HG03521 (cell line): ENCODE measurements around the gene THAP12.

Source experiments
- ATAC-seq: cut with Tn5 transposase; IDR thresholded peaks from one replicate; pipeline ENCODE4 v1.9.1; 2021; ENCODE audit warnings: mild to moderate bottlenecking, moderate library complexity; ENCODE audit not compliant: unreplicated experiment

THAP12 gene

DNA sequence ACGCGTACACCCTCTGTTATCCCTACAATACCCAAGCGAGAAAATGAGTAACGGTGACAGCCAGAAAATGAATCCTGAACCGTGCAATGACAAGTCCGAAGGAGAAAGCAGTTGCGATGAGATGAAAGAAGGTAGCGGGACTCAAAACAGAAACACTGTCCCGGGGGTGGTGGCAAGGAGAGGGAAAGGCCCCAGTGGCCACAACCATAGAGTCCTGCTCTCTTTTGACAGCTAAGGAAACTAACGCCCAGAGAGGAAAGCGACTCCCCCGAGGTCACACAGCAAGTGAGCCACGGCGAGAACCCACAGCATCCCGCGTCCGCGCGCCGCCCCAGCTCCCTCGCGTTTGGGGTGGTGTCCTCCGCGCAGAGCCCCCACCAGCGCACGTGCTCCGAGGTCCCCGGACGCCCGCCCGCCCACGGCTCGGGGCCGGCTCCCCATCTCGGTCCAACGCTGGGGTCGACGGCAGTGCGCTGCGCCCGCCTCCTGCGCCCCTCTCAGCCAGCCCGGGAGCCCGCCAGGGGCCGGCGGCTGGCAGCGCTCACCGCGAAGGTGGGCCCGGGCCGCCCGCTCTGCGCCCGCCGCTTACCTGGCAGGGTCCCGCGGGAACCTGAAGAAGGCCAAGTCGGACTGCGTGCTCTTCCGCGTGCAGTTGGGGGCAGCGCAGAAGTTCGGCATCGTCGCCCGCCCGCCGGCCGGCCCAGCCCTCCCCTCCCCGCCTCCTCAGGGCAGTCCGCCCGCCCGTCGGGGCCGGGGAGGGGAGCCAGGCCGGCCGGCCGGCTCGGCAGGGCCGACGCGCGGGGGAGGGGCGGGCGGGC lies 564 bp downstream of the THAP12 start:
- ATAC-seq, result no peak

DNA sequence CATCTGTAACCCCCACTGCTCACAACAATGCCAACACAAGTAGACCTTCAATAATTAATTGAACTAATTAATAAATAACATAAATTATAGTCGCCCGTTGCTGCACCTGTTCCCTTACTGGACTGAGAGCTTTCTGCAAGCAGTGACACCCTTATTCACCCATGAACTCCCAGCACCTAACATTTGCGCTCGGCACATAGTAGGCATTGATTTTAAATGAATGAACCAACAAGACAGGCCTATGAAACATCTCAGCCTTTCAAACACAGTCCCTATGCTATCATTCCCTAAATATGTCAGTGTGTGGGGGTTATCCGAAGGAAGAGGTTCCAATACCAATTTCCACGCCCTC lies 1.1 kb downstream of the THAP12 start:
- ATAC-seq, result no peak

- no peak for ATAC-seq
Measured at GRCh38 chr11:76376746-76377558, 4.0 kb downstream of the THAP12 start.

- ATAC-seq, result no peak
Measured at GRCh38 chr11:76371170-76371569, 9.8 kb downstream of the THAP12 start.

GRCh38 chr11:76369406-76369805 lies 11.5 kb downstream of the THAP12 start:
- no peak for ATAC-seq

GRCh38 chr11:76368490-76368889 lies 12.4 kb downstream of the THAP12 start:
- no peak for ATAC-seq

- ATAC-seq, result no peak
Measured at GRCh38 chr11:76365038-76365679, 15.8 kb downstream of the THAP12 start.

GRCh38 chr11:76362716-76363115 lies 18.2 kb downstream of the THAP12 start:
- ATAC-seq, result no peak

DNA sequence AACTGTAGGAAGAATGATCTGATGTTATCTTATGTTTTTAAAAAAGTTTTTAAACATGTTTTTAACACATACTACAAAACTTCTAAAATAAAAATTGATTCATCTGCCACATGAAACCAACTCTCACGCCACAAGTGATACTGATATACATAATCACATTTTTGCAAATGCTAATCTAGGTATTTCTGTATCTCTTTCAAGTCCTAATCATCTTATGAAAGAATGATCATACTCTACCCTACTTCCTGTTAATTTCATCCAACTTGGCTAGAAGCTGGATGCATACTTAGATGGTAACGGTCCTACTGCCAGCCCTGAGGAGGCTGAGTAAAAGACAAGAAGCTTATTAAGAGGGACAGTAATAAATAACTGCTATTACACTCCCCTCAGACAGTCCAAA lies 19.2 kb downstream of the THAP12 start:
- ATAC-seq, result no peak

DNA sequence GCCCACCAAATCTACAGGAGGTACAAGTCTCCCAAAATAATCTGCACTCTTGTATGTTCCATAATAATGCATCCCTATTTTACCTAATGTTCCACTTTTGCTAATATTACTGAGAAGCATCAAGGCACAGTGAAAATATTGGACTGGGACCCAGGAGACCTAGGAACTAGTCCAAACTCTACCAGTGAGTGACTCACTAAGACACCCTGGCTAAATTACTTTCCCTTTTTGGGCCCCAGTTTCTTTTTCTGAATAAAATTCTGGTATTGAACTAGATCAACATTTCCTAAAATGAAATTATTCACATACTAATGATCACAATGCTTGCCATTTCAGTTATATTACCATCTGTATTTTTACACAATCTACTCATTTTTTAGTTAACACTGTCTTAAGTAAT lies 19.6 kb downstream of the THAP12 start:
- no peak for ATAC-seq

DNA sequence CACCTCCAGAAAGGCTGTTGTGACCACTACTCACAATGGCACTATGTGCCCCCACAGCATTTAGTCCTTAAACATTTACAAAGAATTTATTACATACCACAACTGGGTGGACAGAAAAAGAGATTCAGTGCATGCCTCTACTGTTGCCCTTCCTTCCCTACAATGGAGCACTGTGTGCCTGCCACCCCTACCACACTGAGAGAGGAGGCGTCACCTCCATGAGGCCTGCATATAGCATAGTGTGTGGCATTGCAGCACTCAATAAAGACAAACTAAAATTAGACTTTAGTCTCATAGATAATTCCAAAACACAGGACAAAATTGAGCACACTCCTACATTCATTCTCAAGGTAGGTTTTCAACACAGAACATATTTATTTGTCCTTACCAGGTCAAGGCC lies 25.8 kb downstream of the THAP12 start:
- no peak for ATAC-seq

DNA sequence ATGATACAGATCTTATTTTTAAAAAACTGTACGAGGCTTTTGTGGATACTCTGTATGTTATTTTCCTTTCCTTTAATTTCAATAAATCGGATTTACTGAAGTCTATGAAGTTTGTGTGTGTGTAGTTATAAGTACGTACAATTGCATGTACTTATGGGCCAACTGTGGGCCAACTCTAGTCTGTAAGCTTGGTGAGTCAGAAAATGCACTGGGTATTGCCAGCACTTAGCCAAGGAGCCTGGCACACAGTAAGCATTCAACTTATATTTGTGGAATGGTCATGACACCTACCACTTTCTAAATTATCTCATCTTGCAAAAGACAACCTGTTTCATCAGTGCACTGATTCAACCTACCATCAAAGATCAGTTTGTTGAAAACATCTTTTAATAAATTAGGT lies 32.6 kb downstream of the THAP12 start:
- no peak for ATAC-seq

DNA sequence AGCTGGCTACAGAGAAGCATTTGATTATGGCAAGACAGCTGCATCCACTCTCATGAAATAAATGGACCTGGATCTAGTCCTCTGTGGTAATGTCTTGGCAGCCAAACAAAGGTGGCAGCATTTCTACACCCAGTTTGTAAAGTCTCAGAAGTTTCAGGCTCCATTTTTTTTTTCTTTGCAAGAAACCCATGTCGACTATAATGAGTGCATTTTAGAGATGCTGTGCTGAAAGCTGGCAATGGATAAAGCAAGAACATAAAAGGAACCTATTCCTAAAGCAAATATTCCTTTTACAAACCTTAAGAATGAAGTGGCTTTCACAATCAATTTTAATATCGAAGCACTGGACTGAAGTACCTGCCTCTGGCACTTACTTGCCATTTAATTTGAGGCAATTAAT lies 33.5 kb downstream of the THAP12 start:
- ATAC-seq, result no peak

- ATAC-seq, result no peak
Measured at GRCh38 chr11:76339221-76339620, 41.7 kb downstream of the THAP12 start.

GRCh38 chr11:76337923-76338322 lies 43.0 kb downstream of the THAP12 start:
- no peak for ATAC-seq

DNA sequence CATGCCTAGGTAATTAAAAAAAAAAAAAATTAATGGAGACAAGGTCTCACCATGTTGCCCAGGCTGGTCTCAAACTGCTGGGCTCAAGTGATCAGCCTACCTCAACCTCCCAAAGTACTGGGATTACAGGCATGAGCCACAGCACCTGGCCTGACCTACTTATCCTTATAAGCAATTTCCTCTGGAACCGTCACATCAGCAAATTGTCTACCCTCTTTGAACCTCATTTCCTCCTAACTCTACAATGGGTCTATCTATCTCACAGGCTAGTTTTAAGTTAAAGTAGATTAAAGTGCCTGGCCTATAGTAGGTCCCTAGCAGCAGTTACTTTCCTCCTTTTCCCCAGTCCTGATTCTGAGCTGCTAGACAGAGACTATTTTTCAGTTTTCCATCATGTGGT lies 43.5 kb downstream of the THAP12 start:
- ATAC-seq, result no peak

DNA sequence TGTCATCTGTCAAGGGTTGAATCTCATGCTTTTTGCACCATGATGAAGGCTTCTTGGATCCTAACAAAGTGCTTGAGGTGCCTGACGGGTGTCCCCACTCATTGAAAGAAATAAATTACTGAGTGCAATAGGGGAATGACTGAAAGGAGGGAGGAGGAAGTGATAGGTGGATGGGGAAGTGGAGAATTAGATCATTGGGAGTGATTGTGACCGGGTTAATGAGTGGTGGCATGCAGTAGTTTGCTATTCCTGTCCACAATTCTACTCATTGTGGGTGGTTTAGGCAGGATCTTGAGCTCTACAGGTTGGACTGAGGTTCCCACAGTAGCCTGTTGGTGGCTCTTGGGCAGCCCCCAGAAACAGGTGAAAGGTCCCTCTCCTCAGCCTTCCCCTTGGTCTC lies 44.3 kb downstream of the THAP12 start:
- no peak for ATAC-seq

DNA sequence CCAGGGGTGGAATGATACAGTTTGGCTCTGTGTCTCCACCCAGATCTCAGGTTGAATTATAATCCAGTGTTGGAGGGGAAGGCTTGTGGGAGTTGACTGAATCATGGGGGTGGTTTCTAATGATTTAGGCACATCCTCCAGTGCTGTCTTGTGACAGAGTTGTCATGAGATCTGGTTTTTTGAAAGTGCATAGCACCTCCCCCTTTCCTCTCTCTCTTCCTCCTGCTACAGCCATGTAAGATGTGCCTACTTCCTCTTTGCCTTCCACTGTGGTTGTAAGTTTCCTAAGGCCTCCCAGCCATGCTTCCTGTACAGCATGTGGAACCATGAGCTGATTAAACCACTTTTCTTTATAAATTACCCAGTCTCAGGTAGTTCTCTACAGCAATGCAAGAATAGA lies 45.1 kb downstream of the THAP12 start:
- no peak for ATAC-seq

DNA sequence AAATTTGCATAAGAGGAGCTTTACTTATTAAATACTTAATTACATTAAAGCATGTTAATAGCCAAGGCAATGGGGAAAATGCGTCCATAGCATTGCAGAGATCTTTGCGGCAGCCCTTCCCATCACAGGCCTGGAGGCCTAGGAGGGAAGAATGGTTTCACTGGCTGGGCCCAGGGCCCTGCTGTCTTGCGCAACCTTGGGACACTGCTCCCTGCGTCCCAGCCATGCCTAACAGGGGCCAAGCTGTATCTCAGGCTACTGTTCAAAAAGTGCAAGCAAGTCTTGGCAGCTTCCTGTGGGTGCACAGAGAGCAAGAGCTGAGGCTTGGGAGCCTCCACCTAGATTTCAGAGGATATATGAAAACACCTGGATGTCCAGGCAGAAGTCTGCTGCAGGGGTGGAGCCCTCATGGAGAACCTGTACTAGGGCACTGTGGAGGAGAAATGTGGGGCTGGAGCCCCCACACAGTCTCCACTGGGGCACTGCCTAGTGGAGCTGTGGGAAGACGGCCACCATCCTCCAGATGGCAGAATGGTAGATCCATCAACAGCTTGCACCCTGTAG lies 46.0 kb downstream of the THAP12 start:
- no peak for ATAC-seq

DNA sequence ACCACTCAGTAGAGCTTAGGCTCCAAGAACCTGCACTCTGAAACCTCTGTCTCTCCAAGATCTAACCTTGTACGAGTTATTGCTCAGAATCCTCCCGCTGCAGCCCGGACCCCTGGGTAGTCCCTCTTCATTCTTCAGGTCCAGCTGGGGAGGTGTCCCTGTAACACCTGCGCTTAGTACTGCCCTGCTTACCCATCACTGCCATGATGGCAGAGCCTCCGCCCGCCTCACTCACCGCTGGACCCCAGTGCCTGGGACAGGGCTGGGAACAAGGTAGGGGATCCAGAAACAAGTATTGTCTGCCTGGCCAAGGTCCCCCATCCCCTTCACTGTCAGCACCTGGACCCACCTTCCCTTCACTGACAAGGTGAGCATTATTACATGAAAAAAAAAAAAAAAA lies 50.3 kb downstream of the THAP12 start:
- no peak for ATAC-seq

DNA sequence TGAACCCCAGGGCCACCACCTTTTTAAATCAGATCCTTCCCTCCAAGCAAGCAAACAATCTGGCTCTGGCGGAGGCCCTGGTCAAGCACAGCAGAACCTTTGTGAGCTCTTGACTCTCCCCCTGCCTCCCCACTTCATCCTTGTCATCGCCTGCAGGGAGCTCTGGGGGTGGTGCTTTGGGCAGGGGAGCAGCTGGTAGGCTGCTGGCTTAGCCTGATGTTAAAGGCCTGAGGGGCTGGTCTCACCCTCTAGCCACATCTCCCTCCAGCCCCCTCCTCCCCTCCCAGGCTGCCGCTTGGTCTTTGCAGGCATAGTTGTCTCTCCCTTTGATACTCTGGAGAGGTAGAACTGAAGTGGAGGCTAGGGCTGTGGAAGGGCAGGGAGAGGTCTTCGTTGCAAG lies 50.9 kb downstream of the THAP12 start:
- no peak for ATAC-seq
